ENCODE measurements around the gene TLK1.

DNA sequence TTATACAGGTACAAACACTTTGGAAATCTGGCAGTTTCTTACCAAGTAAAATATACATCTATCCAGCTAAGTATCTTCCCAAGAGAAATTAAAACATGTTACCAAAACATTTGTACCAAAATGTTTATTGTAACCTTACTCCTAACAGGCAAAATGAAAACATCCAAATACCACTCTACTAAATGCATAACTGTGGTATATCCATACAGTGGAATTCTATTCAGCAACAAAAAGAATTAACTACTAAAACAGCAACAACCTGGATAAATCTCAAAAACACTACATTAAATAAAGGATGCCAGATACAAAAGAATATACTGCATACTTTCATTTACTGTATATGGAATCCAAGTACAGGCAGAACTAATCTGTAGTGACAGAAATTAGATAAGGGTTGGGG lies 51.1 kb downstream of the TLK1 start:
- TF ChIP-seq, protein P1, sequence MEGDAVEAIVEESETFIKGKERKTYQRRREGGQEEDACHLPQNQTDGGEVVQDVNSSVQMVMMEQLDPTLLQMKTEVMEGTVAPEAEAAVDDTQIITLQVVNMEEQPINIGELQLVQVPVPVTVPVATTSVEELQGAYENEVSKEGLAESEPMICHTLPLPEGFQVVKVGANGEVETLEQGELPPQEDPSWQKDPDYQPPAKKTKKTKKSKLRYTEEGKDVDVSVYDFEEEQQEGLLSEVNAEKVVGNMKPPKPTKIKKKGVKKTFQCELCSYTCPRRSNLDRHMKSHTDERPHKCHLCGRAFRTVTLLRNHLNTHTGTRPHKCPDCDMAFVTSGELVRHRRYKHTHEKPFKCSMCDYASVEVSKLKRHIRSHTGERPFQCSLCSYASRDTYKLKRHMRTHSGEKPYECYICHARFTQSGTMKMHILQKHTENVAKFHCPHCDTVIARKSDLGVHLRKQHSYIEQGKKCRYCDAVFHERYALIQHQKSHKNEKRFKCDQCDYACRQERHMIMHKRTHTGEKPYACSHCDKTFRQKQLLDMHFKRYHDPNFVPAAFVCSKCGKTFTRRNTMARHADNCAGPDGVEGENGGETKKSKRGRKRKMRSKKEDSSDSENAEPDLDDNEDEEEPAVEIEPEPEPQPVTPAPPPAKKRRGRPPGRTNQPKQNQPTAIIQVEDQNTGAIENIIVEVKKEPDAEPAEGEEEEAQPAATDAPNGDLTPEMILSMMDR (IDR thresholded peaks at IDR 0.05) = no peak
- TF ChIP-seq POLR2A (IDR thresholded peaks at IDR 0.05) = no peak
